HG03103 (cell line): ENCODE results near the gene POLR2J.
"Not testable (repeated sequence)": the region's sequence is repeated elsewhere in the genome, so short reads cannot be mapped to it uniquely, and the experiment has no call there.

Experiments used
- ATAC-seq: cut with Tn5 transposase; IDR thresholded peaks from one replicate; pipeline ENCODE4 v1.9.1; 2021; ENCODE audit warnings: low read depth; ENCODE audit not compliant: unreplicated experiment

Gene POLR2J

DNA sequence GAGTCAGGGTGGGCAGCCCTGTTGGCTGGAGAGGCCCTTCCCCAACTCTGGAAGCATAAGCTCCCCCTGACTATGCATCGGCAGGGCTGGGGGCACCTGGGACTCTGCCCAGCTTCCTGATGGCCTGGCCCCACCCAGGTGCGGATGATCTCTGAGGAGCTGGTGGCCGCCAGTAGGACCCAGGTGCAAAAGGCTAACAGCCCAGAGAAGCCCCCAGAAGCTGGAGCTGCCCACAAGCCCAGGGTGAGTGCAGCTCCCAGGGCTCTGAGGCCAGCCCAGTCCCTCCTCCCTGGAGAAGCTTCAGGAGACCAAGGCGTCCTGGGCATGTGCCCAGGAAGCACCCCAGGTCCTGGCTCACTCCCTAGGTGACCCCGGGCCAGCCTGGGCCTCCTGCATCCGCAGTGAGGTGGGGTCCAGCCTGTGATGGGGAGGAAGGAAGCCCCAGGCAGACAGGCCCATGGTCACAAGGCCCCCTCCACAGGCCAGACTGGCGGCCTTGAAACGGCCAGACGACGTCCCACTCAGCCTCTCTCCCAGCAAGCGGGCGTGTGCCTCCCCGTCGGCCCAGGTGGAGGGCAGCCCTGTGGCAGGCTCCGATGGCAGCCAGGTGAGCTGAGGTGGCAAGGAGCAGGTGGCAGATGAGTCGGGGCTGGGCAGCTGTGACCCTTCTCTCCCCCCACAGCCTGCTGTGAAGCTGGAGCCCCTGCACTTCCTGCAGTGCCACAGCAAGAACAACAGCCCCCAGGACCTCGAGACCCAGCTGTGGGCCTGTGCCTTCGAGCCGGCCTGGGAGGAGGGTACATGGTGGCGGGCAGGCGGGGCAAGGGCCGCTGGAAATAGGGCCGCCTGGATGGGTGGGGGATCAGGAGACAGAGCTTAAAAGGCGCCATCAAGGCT lies 10.9 kb downstream of the POLR2J start:
- ATAC-seq: no peak

GRCh38 chr7:102466097-102466496 lies 12.6 kb downstream of the POLR2J start:
- no peak for ATAC-seq

DNA sequence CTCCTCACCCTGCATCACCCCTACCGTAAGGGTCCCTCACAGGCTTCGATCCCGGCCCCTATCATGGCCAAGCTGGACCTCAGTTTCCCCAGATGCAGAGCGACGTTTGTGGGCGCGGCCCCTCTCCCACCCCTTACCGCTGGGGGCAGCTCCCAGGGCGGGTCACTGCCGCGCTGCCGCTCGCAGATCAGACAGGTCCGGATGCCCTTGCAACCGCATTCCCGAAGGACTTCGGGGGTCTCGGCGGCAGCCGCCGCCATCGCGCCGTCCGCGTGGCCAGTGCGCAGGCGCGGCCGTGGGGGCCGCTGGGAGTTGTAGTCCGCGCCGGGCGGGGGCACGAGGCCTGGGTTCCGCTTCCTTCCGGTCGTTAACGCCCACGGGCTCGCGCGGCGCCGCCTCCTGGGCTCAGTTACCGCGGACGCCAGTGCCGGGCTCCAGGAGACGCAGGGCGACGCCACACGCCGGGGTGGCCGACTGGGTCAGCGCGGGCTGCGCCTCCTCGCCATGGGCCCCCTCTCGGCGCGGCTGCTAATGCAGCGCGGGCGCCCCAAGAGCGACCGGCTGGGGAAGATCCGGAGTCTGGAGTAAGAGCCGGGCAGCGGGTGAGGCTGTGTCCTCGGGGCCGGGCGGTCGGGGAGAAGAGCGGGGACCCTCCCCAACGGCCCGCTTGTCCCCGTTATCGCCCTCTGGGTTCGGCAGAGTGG lies 14.0 kb downstream of the POLR2J start, which contains the start of the genes ALKBH4 and LRWD1:
TSS of gene ALKBH4 (minus strand) at position 287 of the 704 bp plus-strand sequence. CDS start at position 260, 27 bp downstream.
TSS of gene LRWD1 (plus strand) at position 408 of the 704 bp plus-strand sequence. CDS start at position 505, 97 bp downstream.
- ATAC-seq: peak; percentile 85

GRCh38 chr7:102463841-102464576 lies 14.7 kb downstream of the POLR2J start:
- no peak for ATAC-seq

- ATAC-seq: no peak
These were observed 18.3 kb downstream of the POLR2J start for GRCh38 chr7:102460467-102460866.

DNA sequence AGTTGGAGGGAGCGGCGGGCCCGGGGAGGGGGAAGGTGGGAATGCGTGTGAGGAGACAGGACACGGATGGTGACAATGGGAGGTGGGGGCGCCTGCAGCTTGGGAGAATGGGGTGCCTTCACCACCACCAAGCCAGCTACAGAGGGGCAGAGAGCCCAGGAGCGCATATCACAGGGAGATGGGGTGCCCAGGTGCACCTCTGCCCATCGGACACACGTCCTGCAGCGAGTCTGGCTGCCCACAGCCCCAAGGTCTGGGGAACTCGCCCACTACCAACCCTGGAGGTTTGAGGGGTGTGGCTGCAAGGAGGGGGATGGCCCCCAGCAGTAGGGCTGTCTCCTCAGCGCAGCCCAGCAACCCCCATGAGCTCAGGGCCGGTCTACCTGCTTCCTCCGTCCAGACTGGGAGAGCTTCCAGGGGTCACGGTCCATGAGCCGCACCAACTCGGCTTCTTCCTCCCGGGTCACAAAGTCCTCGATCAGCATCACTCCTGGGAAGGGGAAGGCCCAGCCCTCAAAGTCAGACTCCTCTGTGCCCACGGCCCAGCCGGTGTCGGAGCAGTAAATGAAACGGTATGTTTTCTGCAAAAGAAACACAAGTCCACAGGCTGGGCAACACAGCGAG lies 19.4 kb downstream of the POLR2J start:
- no peak for ATAC-seq

DNA sequence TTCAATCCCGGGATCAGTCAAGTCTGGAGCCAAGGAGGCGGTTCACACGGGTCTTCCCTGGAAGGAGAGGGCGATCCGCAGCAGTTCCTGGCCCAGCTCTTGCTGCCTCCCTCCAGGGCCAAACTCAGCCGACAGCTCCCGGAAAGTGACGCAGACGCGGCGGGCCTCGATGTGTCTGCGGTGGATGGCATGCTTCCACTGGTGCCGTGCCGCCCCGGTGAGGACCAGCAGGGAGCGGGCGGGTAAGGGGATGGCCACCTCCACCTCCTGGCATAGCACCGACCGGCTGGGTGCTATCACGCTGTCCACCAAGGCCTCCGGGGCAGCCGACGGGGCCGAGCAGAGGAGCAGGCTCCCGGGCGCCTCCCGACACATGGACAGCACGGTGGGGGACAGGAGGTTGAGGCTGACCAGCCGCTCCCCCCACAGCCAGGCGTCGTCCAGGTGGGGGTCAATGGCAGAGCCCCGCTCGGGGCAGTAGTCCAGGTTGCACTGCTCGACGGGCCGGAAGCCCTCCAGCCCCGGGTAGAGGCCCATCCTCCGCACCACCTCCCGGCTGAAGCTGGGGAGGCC lies 21.3 kb downstream of the POLR2J start:
- no peak for ATAC-seq

DNA sequence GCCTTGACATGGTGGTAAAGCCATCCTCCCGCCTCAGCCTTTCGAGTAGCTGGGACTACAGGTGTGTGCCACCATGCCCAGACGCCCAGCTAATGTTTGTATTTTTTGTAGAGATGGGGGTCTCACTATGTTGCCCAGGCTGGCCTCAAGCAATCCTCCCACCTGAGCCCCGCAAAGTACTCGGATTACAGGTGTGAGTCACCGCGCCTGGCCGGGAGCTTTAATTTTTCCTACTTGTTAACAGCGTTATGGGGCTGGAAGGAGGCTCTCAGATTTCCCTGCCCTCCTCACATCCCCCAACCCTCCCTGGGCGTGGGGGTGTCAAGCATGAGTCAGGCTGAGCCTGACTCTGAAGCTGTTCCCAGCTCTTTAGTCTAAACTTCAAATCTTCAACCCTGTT lies 22.4 kb downstream of the POLR2J start:
- ATAC-seq: no peak

GRCh38 chr7:102455596-102455995 lies 23.1 kb downstream of the POLR2J start:
- ATAC-seq: no peak

DNA sequence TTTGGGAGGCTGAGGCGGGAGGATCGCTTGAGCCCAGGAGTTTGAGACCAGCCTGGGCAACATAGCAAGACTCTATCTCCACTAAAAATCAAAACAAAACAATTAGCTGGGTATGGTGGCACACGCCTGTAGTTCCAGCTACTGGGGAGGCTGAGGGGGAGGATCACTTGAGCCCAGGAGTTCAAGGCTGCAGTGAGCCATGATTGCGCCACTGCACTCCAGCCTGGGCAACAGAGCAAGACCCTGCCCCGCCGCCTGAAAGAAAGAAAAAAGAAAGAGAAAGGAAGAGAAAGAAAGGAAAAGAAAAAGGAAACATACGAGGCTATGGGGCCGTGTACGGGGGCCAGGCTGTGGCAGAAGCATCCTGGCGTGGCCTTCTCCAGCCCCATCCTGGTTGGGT lies 23.8 kb downstream of the POLR2J start:
- not testable (repeated sequence) for ATAC-seq

- ATAC-seq: no peak
These were observed 24.3 kb downstream of the POLR2J start for GRCh38 chr7:102454468-102454867.

DNA sequence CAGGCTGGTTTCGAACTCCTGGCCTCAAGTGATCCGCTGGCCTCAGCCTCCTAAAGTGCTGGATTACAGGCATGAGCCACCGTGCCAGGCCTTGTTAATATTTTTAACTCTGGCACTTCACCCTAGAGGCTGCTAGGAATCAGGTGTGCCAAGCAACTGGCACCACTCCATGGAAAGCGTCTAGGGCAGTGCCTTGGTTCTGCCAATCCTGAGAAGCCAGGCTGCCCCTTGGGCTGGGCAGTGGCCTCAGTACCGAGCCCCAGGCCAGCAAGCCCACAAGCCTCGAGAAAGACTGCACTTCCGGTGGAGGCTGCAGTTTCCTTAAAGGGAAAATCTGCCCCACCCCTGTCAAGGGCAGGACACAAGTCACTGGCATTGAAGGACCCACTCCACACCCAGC lies 25.4 kb downstream of the POLR2J start:
- no peak for ATAC-seq

DNA sequence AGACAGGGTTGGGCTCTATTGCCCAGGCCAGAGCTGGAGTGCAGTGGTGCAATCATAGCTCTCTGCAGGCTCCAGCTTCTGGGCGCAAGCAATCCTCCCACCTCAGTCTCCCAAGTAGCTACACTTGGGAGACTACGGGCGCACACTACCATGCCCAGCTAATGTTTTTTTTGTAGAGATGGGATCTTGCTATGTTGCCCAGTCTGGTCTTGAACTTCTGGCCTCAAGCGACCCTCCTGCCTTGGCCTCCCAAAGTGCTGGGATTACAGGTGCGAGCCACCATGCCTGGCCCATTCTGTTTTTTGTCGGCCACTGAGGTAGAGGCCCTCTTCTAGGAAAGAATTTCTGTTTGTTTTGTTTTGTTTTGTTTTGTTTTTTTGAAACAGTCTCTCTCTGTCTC lies 26.3 kb downstream of the POLR2J start:
- ATAC-seq: no peak

GRCh38 chr7:102451371-102452054 lies 27.2 kb downstream of the POLR2J start:
- no peak for ATAC-seq

- no peak for ATAC-seq
These were observed 28.5 kb downstream of the POLR2J start for GRCh38 chr7:102450242-102450641.

DNA sequence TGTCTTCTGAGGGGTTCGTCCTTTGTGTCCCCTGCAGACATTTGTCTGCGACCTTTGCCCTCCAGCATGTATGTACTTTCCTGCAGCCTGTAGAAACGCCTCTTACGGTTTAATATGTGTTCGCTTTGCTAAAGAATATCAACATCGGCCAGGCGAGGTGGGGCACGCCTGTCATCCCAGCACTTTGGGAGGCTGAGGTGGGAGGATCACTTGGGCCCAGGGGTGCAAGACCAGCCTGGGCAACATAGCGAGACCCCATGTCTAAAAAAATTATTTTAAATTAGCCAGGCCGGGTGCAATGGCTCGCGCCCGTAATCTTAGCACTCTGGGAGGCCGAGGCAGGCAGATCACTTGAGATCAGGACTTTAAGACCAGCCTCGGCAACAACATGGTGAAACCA lies 29.6 kb downstream of the POLR2J start:
- ATAC-seq: no peak

DNA sequence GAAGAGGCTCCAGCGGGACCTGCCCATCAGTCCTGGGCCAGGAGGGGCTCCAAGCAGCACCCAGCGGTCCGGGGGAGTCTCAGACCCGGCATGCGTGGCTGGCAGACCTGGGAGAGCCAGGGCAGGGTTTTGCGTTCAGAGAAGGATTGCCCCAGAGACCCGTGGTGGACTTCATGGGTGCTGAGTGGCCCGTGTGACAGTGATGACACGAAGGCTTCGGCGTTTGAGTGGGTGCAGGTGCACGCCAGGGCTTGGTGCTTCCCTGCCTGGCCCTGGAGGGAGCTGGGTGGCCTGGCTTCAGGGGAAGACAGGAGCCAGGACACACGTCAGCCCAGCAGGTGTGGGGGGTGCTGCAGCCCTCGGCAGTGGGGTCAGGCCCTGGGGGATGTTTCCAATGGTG lies 31.4 kb downstream of the POLR2J start:
- ATAC-seq: no peak

- no peak for ATAC-seq
These were observed 32.1 kb downstream of the POLR2J start for GRCh38 chr7:102446387-102447156.

GRCh38 chr7:102445674-102446071 lies 33.0 kb downstream of the POLR2J start:
- ATAC-seq: no peak
